NCI-H2196 treated with DMSO at 0.1 percent for 48 hours (cell line): ENCODE measurements around the gene CCDC102A.
A peak's percentile ranks its signal among the peaks of the same experiment; 100 is the strongest.
"Not testable (repeated sequence)": the region's sequence is repeated elsewhere in the genome, so short reads cannot be mapped to it uniquely, and the experiment has no call there.

Experiments used
- DNase-seq: peaks from one replicate; lab custom pipeline; 2025; ENCODE audit not compliant: unreplicated experiment; lab: John Stamatoyannopoulos, UW

The CCDC102A gene

GRCh38 chr16:57536306-57537193 is at the start of gene CCDC102A:
Gene CCDC102A, minus strand, starts transcription at chr16:57536571. Its CDS starts 7,394 bp downstream, at chr16:57529177.
- no peak for DNase-seq

- no peak for DNase-seq
Observed at GRCh38 chr16:57585051-57585687, 48.8 kb upstream of the CCDC102A start.

GRCh38 chr16:57579361-57579665 is 42.9 kb upstream of the CCDC102A start:
- no peak for DNase-seq

- no peak for DNase-seq
Observed at GRCh38 chr16:57578521-57579360, 42.4 kb upstream of the CCDC102A start.

- DNase-seq, result no peak
Observed at GRCh38 chr16:57577691-57578224, 41.4 kb upstream of the CCDC102A start.

- no peak for DNase-seq
Observed at GRCh38 chr16:57577214-57577613, 40.8 kb upstream of the CCDC102A start.

GRCh38 chr16:57576429-57576870 is 40.1 kb upstream of the CCDC102A start:
- DNase-seq, result peak; percentile 5

- no peak for DNase-seq
Observed at GRCh38 chr16:57575468-57576277, 39.3 kb upstream of the CCDC102A start.

- no peak for DNase-seq
Observed at GRCh38 chr16:57574646-57575467, 38.5 kb upstream of the CCDC102A start.

GRCh38 chr16:57574086-57574485 is 37.7 kb upstream of the CCDC102A start:
- no peak for DNase-seq

GRCh38 chr16:57572978-57573728 is 36.8 kb upstream of the CCDC102A start:
- no peak for DNase-seq

- no peak for DNase-seq
Observed at GRCh38 chr16:57571098-57571497, 34.7 kb upstream of the CCDC102A start.

- DNase-seq, result no peak
Observed at GRCh38 chr16:57570301-57571070, 34.1 kb upstream of the CCDC102A start.

- DNase-seq, result no peak
Observed at GRCh38 chr16:57569306-57569946, 33.1 kb upstream of the CCDC102A start.

- DNase-seq, result not testable (repeated sequence)
Observed at GRCh38 chr16:57568772-57569171, 32.4 kb upstream of the CCDC102A start.

GRCh38 chr16:57568173-57568678 is 31.9 kb upstream of the CCDC102A start:
- DNase-seq, result no peak

GRCh38 chr16:57567691-57568090 is 31.3 kb upstream of the CCDC102A start:
- no peak for DNase-seq
